ENCODE measurements around the gene IRAK1. TPM values are rescaled to one million over a fixed set of nuclear protein-coding genes. Genes with fewer than 3 reads are reported as not detected.

IRAK1 gene
- total and polyA plus RNA-seq, 2 of the 8 experiments (the other 6 are each of a cell fraction or from before 2014, with no cell fraction given): 26.6 to 41.7 TPM

- H3K4me2 ChIP-seq (ENCODE audit: insufficient read depth in 1 of 2, low read depth in 2 of 2, low read length in 2 of 2): peak overlapping the region; percentile 66 to 69
- no peak overlapping the region for H2BK12ac ChIP-seq (ENCODE audit: low read depth, low read length)
- ChIA-PET CTCF (ENCODE audit: partially characterized antibody) (interaction anchor here (2.5 to 11.2 kb wide), 2 partner anchors 23 to 42 kb away, joined by 8 to 102 read pairs; partner anchors contain the start of gene RENBP), POLR2A (ENCODE audit: partially characterized antibody) (interaction anchor here (0.7 to 4.6 kb wide), 32 partner anchors 9 to 399 kb away, joined by 3 to 43 read pairs (median 4); partner anchors contain the start of genes ARHGAP4, IRAK1, L1CAM and SRPK3)
- H3K27ac ChIP-seq (ENCODE audit: low read depth, low read length): peak overlapping the region; percentile 99
- H2BK5ac ChIP-seq (ENCODE audit: low read depth, low read length): peak overlapping the region; percentile 99
- FAIRE-seq: no peak
- no peaks in the 10 kb centered on the region for H3K27me3 ChIP-seq (replicated peaks in 1 of 4; ENCODE audit: control insufficient read depth in 3 of 4, extremely low read depth in 1 of 4, insufficient read depth in 3 of 4, low read length in 3 of 4)
- H2BK120ac ChIP-seq (replicated peaks; ENCODE audit: low read depth, low read length): peak overlapping the region; percentile 83
- no peaks in the 10 kb centered on the region for H3K9me3 ChIP-seq (ENCODE audit: insufficient read depth in 2 of 2, low read depth in 1 of 2, low read length in 1 of 2)
- peaks cover 4 to 26% (median 15%) of the 10 kb centered on the region in 4 experiments for H3K4me1 ChIP-seq (replicated peaks in 1 of 4; ENCODE audit: control insufficient read depth in 3 of 4, insufficient read depth in 4 of 4, low read length in 3 of 4)
- H3K18ac ChIP-seq (ENCODE audit: extremely low read depth, low read length): peak overlapping the region; percentile 96
- H3K4ac ChIP-seq (replicated peaks; ENCODE audit: insufficient read length, low read depth, low read length): peak overlapping the region; percentile 98
- peaks cover 2% of the 10 kb centered on the region; the same call in 1 of the 2 replicates for H3K79me1 ChIP-seq (ENCODE audit: low read depth, low read length)
- H4K91ac ChIP-seq (replicated peaks; ENCODE audit: insufficient read length, low read length): peak overlapping the region; percentile 100
- peak overlapping the region; percentile 100 for H4K8ac ChIP-seq (ENCODE audit: extremely low read depth, insufficient read depth, low read length)
- peak overlapping the region; percentile 92 to 99 (median 95) for H3K4me3 ChIP-seq (ENCODE audit: extremely low read depth in 1 of 4, insufficient read depth in 2 of 4, low read depth in 3 of 4, low read length in 4 of 4)
- peak overlapping the region; percentile 97 for H3K56ac ChIP-seq (replicated peaks; ENCODE audit: insufficient read length, low read depth, low read length)
- no peak overlapping the region for H3K14ac ChIP-seq (ENCODE audit: insufficient read length)
- no peak overlapping the region for H2AFZ ChIP-seq (ENCODE audit: low read length)
- peak overlapping the region; percentile 96 for H4K5ac ChIP-seq (ENCODE audit: insufficient read length, low read depth, low read length)
- H3K23ac ChIP-seq (ENCODE audit: insufficient read length): no peak overlapping the region
- WGBS, 2 experiments (ENCODE audit: extremely low coverage in 1 of 2, insufficient coverage in 1 of 2, insufficient read length in 1 of 2, insufficient replicate concordance in 2 of 2, low coverage in 1 of 2, low lambda C conversion rate in 2 of 2, missing lambda C conversion rate in 1 of 2): 0% methylated on average over 5 of the region's 34 CpGs; no CpG with 5 or more reads in 1 of the 2 experiments
- no peak overlapping the region for H2BK20ac ChIP-seq (ENCODE audit: low read length)
- H4K20me1 ChIP-seq (replicated peaks in 1 of 2; ENCODE audit: control insufficient read depth in 1 of 2, insufficient read depth in 2 of 2, low read length in 2 of 2): peaks cover 18 to 24% of the 10 kb centered on the region in 2 experiments
- no peak overlapping the region for H2BK15ac ChIP-seq (ENCODE audit: low read length)
- H2AK5ac ChIP-seq (ENCODE audit: low read depth, low read length): no peak overlapping the region
- peaks cover 36 to 46% of the 10 kb centered on the region in 2 experiments for H3K79me2 ChIP-seq (ENCODE audit: control insufficient read depth in 1 of 2, insufficient read depth in 2 of 2, low read length in 2 of 2)
- DNase-seq (ENCODE audit: low read depth in 1 of 2, low spot score in 2 of 2): peak in 1 of 2 experiments; percentile 76
- no peaks in the 10 kb centered on the region for H3K36me3 ChIP-seq (ENCODE audit: control insufficient read depth in 2 of 4, insufficient read depth in 4 of 4, low read length in 3 of 4)
- H3K23me2 ChIP-seq (ENCODE audit: low read depth, low read length): peaks cover 8% of the 10 kb centered on the region; the same call in 1 of the 2 replicates
- peak overlapping the region; percentile 95 to 100 (median 99) for H3K9ac ChIP-seq (replicated peaks in 1 of 4; ENCODE audit: extremely low read depth in 1 of 4, low read depth in 3 of 4, low read length in 3 of 4)
- TF ChIP-seq RBBP5 (IDR thresholded peaks at IDR 0.05; ENCODE audit: borderline replicate concordance, low read depth, low read length) (0 out of 2 replicates have a peak, but pooled peaks have one; percentile 23), GABPA (IDR thresholded peaks at IDR 0.05; ENCODE audit: borderline replicate concordance, insufficient read depth, low read length) (peak; percentile 68; the same call in 1 of the 2 replicates), KDM1A (IDR thresholded peaks at IDR 0.05; ENCODE audit: borderline replicate concordance, low read length) (no peak), TAF7 (optimal IDR thresholded peaks at IDR 0.05; ENCODE audit: borderline replicate concordance, low read depth, low read length) (no peak), GTF2F1 (IDR thresholded peaks at IDR 0.05; ENCODE audit: borderline replicate concordance, low read depth, low read length) (no peak), CEBPB (IDR thresholded peaks at IDR 0.05; ENCODE audit: low read depth, low read length) (no peak), MAX (IDR thresholded peaks at IDR 0.05) (no peak), HDAC6 (IDR thresholded peaks at IDR 0.05; ENCODE audit: low read depth, low read length) (no peak), SIRT6 (IDR thresholded peaks at IDR 0.05; ENCODE audit: low read length) (no peak), CBX5 (IDR thresholded peaks at IDR 0.05; ENCODE audit: low read depth, low read length) (no peak), TAF1 (IDR thresholded peaks at IDR 0.05; ENCODE audit: low read depth, low read length) (no peak), PHF8 (conservative IDR thresholded peaks at IDR 0.05; ENCODE audit: low read depth, low read length) (no peak), ZNF274 (IDR thresholded peaks at IDR 0.05; ENCODE audit: borderline replicate concordance, extremely low read depth, low read length) (no peak), MAFK (IDR thresholded peaks at IDR 0.05; ENCODE audit: low read depth, low read length) (no peak)
Observed at GRCh38 chrX:153971124-153971449, 48.6 kb downstream of the IRAK1 start.
